K562 (cell line): ENCODE measurements around the gene THADA. TPM values are rescaled to one million over a fixed set of nuclear protein-coding genes. Genes with fewer than 3 reads are reported as not detected.

ENCODE experiments used
- ATAC-seq: fragments of 200-7000 bp; cut with Tn5 transposase; 3 replicates; pipeline ENCODE4 v1.9.1; 2020; ENCODE audit warnings: moderate library complexity
- BruUV-seq: library from RNA; stranded (reverse); fragments of 400-500 nt; replicated peaks from 2 replicates; lab custom pipeline; 2021; lab: Mats Ljungman, UMichigan
- CTCF ChIA-PET: fragments of 300-600 bp; formaldehyde crosslinking; extraction: SDS; loops from one replicate; lab custom pipeline; 2021; ENCODE audit warnings: low intra/inter-chr PET ratio; lab: Yijun Ruan, JAX
- POLR2A ChIA-PET: fragments of 300-600, 350-650 bp; sonication (Branson Sonifier 250); formaldehyde crosslinking; extraction: SDS; loops from one replicate; lab custom pipeline; 2021; ENCODE audit warnings: antibody characterized with exemption, inconsistent platforms; lab: Yijun Ruan, JAX
- DNase-seq, 4 experiments: peaks; one replicate each; pipeline versions ENCODE4 v3.0.0 to v3.0.0-alpha.2; 2011 to 2018; ENCODE audit warnings: low spot score in 3 of 4, mixed read lengths in 3 of 4; ENCODE audit errors: extremely low read depth in 1 of 4
- FAIRE-seq: peaks from 2 replicates; lab custom pipeline; 2011; peaks lifted over from hg19 to GRCh38; lab: Jason Lieb, UNC
- H2AFZ ChIP-seq: 2 replicates; pipeline ENCODE4 v1.6.0; 2011; ENCODE audit warnings: low read depth, low read length, control low read depth, inconsistent platforms
- H3K27ac ChIP-seq: fragments of 200-600 bp; 3 replicates; pipeline ENCODE4 v1.8.0; 2011; ENCODE audit warnings: low read depth, mild to moderate bottlenecking, control low read depth, inconsistent platforms, low read length, moderate library complexity, mixed read lengths; ENCODE audit errors: extremely low read depth
- H3K27me3 ChIP-seq, 2 experiments: fragments of 300-600 bp in 1 of 2; 2 replicates in 1 of 2; 3 replicates in 1 of 2; pipeline versions ENCODE4 v1.6.0 to v1.8.0; 2011; ENCODE audit warnings: inconsistent platforms in 2 of 2, low read length in 2 of 2, mild to moderate bottlenecking in 1 of 2, mixed read lengths in 1 of 2, moderate library complexity in 1 of 2; ENCODE audit not compliant: control insufficient read depth in 2 of 2, insufficient read depth in 2 of 2
- H3K36me3 ChIP-seq: fragments of 300-600 bp; 3 replicates; pipeline ENCODE4 v1.8.0; 2011; ENCODE audit warnings: mild to moderate bottlenecking, low read length, inconsistent platforms; ENCODE audit not compliant: control insufficient read depth, insufficient read depth
- H3K4me1 ChIP-seq, 2 experiments: fragments of 200-600 bp in 1 of 2; replicated peaks in 1 of 2; 2 replicates in 1 of 2; 3 replicates in 1 of 2; pipeline versions ENCODE4 v1.5.1 to v1.8.0; 2011; ENCODE audit warnings: inconsistent platforms in 2 of 2, low read length in 2 of 2, mild to moderate bottlenecking in 1 of 2, mixed read lengths in 1 of 2, moderate library complexity in 1 of 2; ENCODE audit not compliant: control insufficient read depth in 2 of 2, insufficient read depth in 2 of 2
- H3K4me2 ChIP-seq: 2 replicates; pipeline ENCODE4 v1.6.1; 2011; ENCODE audit warnings: low read length, control low read depth, inconsistent platforms, mixed read lengths; ENCODE audit not compliant: insufficient read depth
- H3K4me3 ChIP-seq: fragments of 200-600 bp; sonication (generic), shearing (Covaris generic); 2 replicates; pipeline ENCODE4 v1.5.1; 2016; ENCODE audit warnings: control low read depth, inconsistent platforms
- H3K79me2 ChIP-seq: fragments of 200-600 bp; 3 replicates; pipeline ENCODE4 v1.8.0; 2011; ENCODE audit warnings: low read length, inconsistent platforms; ENCODE audit not compliant: control insufficient read depth, insufficient read depth
- H3K9ac ChIP-seq, 2 experiments: 2 replicates each; pipeline versions ENCODE4 v1.6.0 to v1.6.1; 2011; ENCODE audit warnings: low read depth in 2 of 2, low read length in 2 of 2, control low read depth in 1 of 2, inconsistent platforms in 1 of 2, mild to moderate bottlenecking in 1 of 2, mixed read lengths in 1 of 2; ENCODE audit not compliant: insufficient read depth in 1 of 2
- H3K9me1 ChIP-seq: one replicate; pipeline ENCODE4 v1.6.0; 2011; ENCODE audit warnings: inconsistent platforms, mild to moderate bottlenecking, low read length, moderate library complexity; ENCODE audit not compliant: control insufficient read depth, insufficient read depth
- H3K9me3 ChIP-seq: replicated peaks from 2 replicates; pipeline ENCODE4 v1.5.1; 2011; ENCODE audit warnings: low read depth, low read length, inconsistent platforms; ENCODE audit not compliant: control insufficient read depth, insufficient read depth
- H4K20me1 ChIP-seq: replicated peaks from 2 replicates; pipeline ENCODE4 v1.6.1; 2011; ENCODE audit warnings: low read length, inconsistent platforms, mixed read lengths; ENCODE audit not compliant: control insufficient read depth, insufficient read depth
- CHD2 ChIP-seq: IDR thresholded peaks from 2 replicates; pipeline ENCODE4 v1.6.1; 2011; ENCODE audit warnings: low read depth, low read length
- NCOA4 ChIP-seq: fragments of 450-650 bp; IDR thresholded peaks from 2 replicates; pipeline ENCODE4 v1.6.1; 2018; ENCODE audit warnings: mild to moderate bottlenecking; ENCODE audit not compliant: partially characterized antibody
- SP2 ChIP-seq: IDR thresholded peaks from 2 replicates; pipeline ENCODE4 v1.6.1; 2011; ENCODE audit warnings: mild to moderate bottlenecking, low read depth, low read length, moderate library complexity; ENCODE audit not compliant: poor library complexity, severe bottlenecking; ENCODE audit errors: extremely low read depth
- STAT5B ChIP-seq: fragments of 250-450 bp; sonication (Bioruptor Pico); IDR thresholded peaks from 2 replicates; pipeline ENCODE4 v1.8.0; 2021; ENCODE audit warnings: mild to moderate bottlenecking, inconsistent platforms
- WHSC1 ChIP-seq: IDR thresholded peaks from one replicate; pipeline ENCODE4 v1.6.1; 2012; ENCODE audit warnings: low read length, control low read depth, inconsistent platforms
- YY1 ChIP-seq, 3 experiments: IDR thresholded peaks; 2 replicates each; pipeline ENCODE4 v1.6.1; 2011; ENCODE audit warnings: low read length in 2 of 3, mild to moderate bottlenecking in 2 of 3, moderate library complexity in 2 of 3, borderline replicate concordance in 1 of 3, control low read depth in 1 of 3, low read depth in 1 of 3; ENCODE audit not compliant: insufficient read depth in 3 of 3, insufficient replicate concordance in 2 of 3, control insufficient read depth in 1 of 3, insufficient read length in 1 of 3; ENCODE audit errors: extremely low read depth in 1 of 3
- WGBS: fragments of 100-300 bp; shearing (Covaris generic); methylation state at CpG from one replicate; pipeline ENCODE4 v1.1.6; 2016; ENCODE audit warnings: low coverage, mixed read lengths; ENCODE audit not compliant: insufficient coverage; ENCODE audit errors: missing lambda C conversion rate; 5-methylcytosine and 5-hydroxymethylcytosine counted together
- in situ Hi-C: fragments of 300-500 bp; cut with MboI; formaldehyde crosslinking; loops from 4 replicates; pipeline ENCODE4 v1.15.0; 2018; ENCODE audit warnings: inconsistent platforms, mixed read lengths
- intact Hi-C: fragments of 100-400 bp; cut with micrococcal nuclease; formaldehyde crosslinking; loops from 2 replicates; pipeline ENCODE4 v1.14.2; 2022
- polyA plus RNA-seq, 8 experiments: library from polyadenylated mRNA; depleted of rRNA in 4 of 8; stranded (reverse) in 5 of 8; unstranded in 3 of 8; fragments of >200 nt; fragmentation: Nextera tagmentation in 2 of 8; fragmentation: Illumina TruSeq in 1 of 8; extraction: Ambion mirVana in 2 of 8; extraction: Trizol in 1 of 8; gene quantifications; 2 replicates each; pipeline versions ENCODE4 v1.2.1 to v1.2.3, GENCODE V29; 2011 to 2014; ENCODE audit warnings: inconsistent platforms in 1 of 8, missing spikeins in 1 of 8
- total RNA-seq, 7 experiments: library from RNA; depleted of rRNA in 6 of 7; stranded (reverse); fragments of >200 nt in 6 of 7; fragmentation: Illumina TruSeq in 2 of 7; extraction: Trizol in 2 of 7; gene quantifications; 2 replicates each; pipeline versions ENCODE4 v1.2.1 to v1.2.3, GENCODE V29; 2011 to 2021; ENCODE audit warnings: low replicate concordance in 1 of 7
- TF ChIP-seq, protein P1 (sequence below): fragments of 450-650 bp; IDR thresholded peaks from 2 replicates; pipeline ENCODE4 v1.6.1; 2016; ENCODE audit warnings: low read depth, mild to moderate bottlenecking, moderate library complexity
- TF ChIP-seq, protein P2 (sequence below): sonication (generic); formaldehyde crosslinking; IDR thresholded peaks from 2 replicates; pipeline ENCODE4 v1.8.1; 2023; ENCODE audit warnings: mild to moderate bottlenecking, missing genetic modification reagents

The THADA gene
- total and polyA plus RNA-seq, 9 of the 15 experiments (the other 6 are each of a cell fraction or from before 2014, with no cell fraction given): 17.8 to 34.7 (median 31.9) TPM

DNA sequence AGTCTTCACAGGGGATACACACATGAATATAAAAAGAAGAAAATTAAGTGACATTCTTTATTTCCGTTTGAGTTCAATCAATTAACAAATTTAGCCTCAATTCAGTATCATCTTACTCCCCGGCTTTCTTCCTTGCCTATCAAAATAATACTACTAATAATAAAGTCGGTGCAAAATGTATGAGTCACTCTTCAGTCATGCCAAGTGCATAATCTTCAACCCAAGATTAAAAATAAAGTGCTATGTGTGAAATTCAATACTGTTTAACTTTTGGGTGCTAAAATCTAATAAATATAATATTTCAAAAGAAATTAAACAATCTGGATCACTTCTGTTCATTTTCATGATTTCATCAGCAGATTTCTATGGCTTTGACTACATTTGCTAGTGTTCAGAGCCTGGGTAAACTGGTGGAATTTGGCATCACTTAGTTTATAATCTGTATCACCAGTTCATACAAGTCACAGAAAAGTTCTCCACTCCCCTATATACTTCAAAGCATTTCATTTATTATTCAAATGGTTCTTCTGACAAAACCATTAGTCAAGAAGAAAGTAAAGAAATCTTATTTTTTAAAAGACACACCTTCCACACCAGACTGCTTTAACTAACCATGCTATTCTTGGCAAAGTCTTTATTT is 183.6 kb downstream of the THADA start:
- Histone ChIP-seq H2AFZ (no peak overlapping the region), H3K4me2 (no peak overlapping the region), H3K79me2 (no peaks in the 10 kb centered on the region), H4K20me1 (no peaks in the 10 kb centered on the region), H3K9ac (no peak overlapping the region), H3K36me3 (peaks cover 4% of the 10 kb centered on the region; the same call in 1 of the 3 replicates), H3K9me3 (no peaks in the 10 kb centered on the region), H3K9me1 (no peaks in the 10 kb centered on the region), H3K4me3 (no peak overlapping the region)
- no TSS peak for BruUV-seq
- intact Hi-C loops: no loop called here
- ChIA-PET POLR2A (no interaction called here), CTCF (no interaction called here)
- in situ Hi-C loops: no loop called here
- FAIRE-seq: no peak
- TF ChIP-seq NCOA4: no peak
- TF ChIP-seq, protein P1, sequence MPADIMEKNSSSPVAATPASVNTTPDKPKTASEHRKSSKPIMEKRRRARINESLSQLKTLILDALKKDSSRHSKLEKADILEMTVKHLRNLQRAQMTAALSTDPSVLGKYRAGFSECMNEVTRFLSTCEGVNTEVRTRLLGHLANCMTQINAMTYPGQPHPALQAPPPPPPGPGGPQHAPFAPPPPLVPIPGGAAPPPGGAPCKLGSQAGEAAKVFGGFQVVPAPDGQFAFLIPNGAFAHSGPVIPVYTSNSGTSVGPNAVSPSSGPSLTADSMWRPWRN: no peak
- TF ChIP-seq YY1 (IDR thresholded peaks at IDR 0.05; ENCODE audit: borderline replicate concordance in 1 of 3, control insufficient read depth in 1 of 3, extremely low read depth in 1 of 3, insufficient read depth in 3 of 3, insufficient read length in 1 of 3, insufficient replicate concordance in 2 of 3, low read depth in 1 of 3, low read length in 2 of 3): no peak
- TF ChIP-seq STAT5B (CRISPR knock-in tag): no peak
- TF ChIP-seq CHD2: no peak
- TF ChIP-seq, protein P2, sequence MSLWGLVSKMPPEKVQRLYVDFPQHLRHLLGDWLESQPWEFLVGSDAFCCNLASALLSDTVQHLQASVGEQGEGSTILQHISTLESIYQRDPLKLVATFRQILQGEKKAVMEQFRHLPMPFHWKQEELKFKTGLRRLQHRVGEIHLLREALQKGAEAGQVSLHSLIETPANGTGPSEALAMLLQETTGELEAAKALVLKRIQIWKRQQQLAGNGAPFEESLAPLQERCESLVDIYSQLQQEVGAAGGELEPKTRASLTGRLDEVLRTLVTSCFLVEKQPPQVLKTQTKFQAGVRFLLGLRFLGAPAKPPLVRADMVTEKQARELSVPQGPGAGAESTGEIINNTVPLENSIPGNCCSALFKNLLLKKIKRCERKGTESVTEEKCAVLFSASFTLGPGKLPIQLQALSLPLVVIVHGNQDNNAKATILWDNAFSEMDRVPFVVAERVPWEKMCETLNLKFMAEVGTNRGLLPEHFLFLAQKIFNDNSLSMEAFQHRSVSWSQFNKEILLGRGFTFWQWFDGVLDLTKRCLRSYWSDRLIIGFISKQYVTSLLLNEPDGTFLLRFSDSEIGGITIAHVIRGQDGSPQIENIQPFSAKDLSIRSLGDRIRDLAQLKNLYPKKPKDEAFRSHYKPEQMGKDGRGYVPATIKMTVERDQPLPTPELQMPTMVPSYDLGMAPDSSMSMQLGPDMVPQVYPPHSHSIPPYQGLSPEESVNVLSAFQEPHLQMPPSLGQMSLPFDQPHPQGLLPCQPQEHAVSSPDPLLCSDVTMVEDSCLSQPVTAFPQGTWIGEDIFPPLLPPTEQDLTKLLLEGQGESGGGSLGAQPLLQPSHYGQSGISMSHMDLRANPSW (CRISPR knock-in tag): no peak
- TF ChIP-seq WHSC1: no peak
- no peak for TF ChIP-seq SP2
- TF ChIP-seq, all 486 proteins: peak for 0
- 45% methylated on average over 3 of the region's 3 CpGs for WGBS
- no peak for DNase-seq
- Histone ChIP-seq H3K27ac (no peak overlapping the region), H3K27me3 (no peaks in the 10 kb centered on the region), H3K4me1 (no peaks in the 10 kb centered on the region; a peak in 1 of 5 replicates)
- no peak for ATAC-seq
